B cell (primary cell): ENCODE results near the gene ZBTB4.

ENCODE experiments used
- EZH2 ChIP-seq: IDR thresholded peaks from 2 replicates; pipeline ENCODE4 v1.6.1; 2012; ENCODE audit warnings: borderline replicate concordance, low read depth, mild to moderate bottlenecking, moderate library complexity, low read length; ENCODE audit not compliant: insufficient read depth, poor library complexity, severe bottlenecking
- TF ChIP-seq, protein P1 (sequence below): fragments of 200-600 bp; IDR thresholded peaks from one replicate; pipeline ENCODE4 v1.8.0; 2022; ENCODE audit warnings: antibody characterized with exemption, mild to moderate bottlenecking

DNA sequence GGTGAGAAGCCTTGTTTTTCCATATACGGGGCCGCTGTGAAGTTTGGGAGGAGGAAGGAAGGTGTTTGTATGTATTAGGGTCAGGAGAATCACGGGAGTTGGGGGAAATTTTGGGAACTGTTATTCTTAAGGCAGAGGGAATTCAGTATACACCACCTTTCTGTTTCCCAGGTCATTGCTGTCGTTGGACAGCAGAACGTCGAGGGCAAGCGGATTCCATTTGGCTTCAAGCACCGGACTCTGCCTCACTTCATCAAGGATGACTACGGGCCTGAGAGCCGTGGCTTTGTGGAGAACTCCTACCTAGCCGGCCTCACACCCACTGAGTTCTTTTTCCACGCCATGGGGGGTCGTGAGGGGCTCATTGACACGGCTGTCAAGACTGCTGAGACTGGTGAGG lies 22.3 kb upstream of the ZBTB4 start:
- TF ChIP-seq, protein P1, sequence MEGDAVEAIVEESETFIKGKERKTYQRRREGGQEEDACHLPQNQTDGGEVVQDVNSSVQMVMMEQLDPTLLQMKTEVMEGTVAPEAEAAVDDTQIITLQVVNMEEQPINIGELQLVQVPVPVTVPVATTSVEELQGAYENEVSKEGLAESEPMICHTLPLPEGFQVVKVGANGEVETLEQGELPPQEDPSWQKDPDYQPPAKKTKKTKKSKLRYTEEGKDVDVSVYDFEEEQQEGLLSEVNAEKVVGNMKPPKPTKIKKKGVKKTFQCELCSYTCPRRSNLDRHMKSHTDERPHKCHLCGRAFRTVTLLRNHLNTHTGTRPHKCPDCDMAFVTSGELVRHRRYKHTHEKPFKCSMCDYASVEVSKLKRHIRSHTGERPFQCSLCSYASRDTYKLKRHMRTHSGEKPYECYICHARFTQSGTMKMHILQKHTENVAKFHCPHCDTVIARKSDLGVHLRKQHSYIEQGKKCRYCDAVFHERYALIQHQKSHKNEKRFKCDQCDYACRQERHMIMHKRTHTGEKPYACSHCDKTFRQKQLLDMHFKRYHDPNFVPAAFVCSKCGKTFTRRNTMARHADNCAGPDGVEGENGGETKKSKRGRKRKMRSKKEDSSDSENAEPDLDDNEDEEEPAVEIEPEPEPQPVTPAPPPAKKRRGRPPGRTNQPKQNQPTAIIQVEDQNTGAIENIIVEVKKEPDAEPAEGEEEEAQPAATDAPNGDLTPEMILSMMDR: no peak
- no peak for TF ChIP-seq EZH2
